ENCODE data around the gene PLXDC2. TPM values are rescaled to one million over a fixed set of nuclear protein-coding genes. Genes with fewer than 3 reads are reported as not detected.

PLXDC2 gene
- total RNA-seq, 1 donor from 2014 or later = 12.4 TPM

GRCh38 chr10:20334559-20334958 lies 518.3 kb downstream of the PLXDC2 start:
- intact Hi-C loops (cut with micrococcal nuclease) = no loop called here
- no peak for ATAC-seq

More at GRCh38 chr10:20334559-20334958, 518.3 kb downstream of the PLXDC2 start:
- DNase-seq = no peak

Data from left ventricle myocardium superior (tissue), 1 donor.